ENCODE results near the gene METAP1D. TPM values are rescaled to one million over a fixed set of nuclear protein-coding genes. Genes with fewer than 3 reads are reported as not detected.
"Not testable (repeated sequence)": the region's sequence is repeated elsewhere in the genome, so short reads cannot be mapped to it uniquely, and the experiment has no call there.

METAP1D gene
- total RNA-seq, 2 experiments from 2014 or later = 5.3 to 6.0 TPM

GRCh38 chr2:172107690-172108586 is 108.2 kb downstream of the METAP1D start:
- ChIA-PET POLR2A (interaction anchor here (0.6 kb wide), 1 partner anchor 7 kb away, joined by 5 read pairs; no protein-coding TSS in a partner anchor), CTCF (interaction anchor here (0.8 to 7.3 kb wide), 6 partner anchors 9 to 509 kb away, joined by 3 to 108 read pairs (median 5); no protein-coding TSS in a partner anchor)
- intact Hi-C loops (cut with DNase I, micrococcal nuclease) = loop anchor here in 1 of 2 experiments (5.0 kb wide), 1 partner anchor 354 kb away; no protein-coding TSS in a partner anchor
- peaks cover 31% of the 10 kb centered on the region for H3K4me1 Mint-ChIP-seq
- peaks cover 61% of the 10 kb centered on the region for H3K27me3 Mint-ChIP-seq
- H3K27ac Mint-ChIP-seq = no peak overlapping the region
- no peaks in the 10 kb centered on the region for H3K36me3 Mint-ChIP-seq (ENCODE audit: low read depth)
- ATAC-seq (no peak), DNase-seq (peak; percentile 26)
- H3K9me3 Mint-ChIP-seq (ENCODE audit: low read depth) = no peaks in the 10 kb centered on the region
- no peak overlapping the region for H3K4me3 Mint-ChIP-seq

- no peak overlapping the region for H3K4me3 Mint-ChIP-seq
Observed at GRCh38 chr2:172108587-172108930, 108.8 kb downstream of the METAP1D start.

GRCh38 chr2:172109256-172109987 is 109.7 kb downstream of the METAP1D start:
- H3K36me3 Mint-ChIP-seq (ENCODE audit: low read depth) = no peaks in the 10 kb centered on the region
- ATAC-seq (no peak), DNase-seq (no peak)
- peaks cover 17% of the 10 kb centered on the region for H3K4me1 Mint-ChIP-seq
- peaks cover 52% of the 10 kb centered on the region for H3K27me3 Mint-ChIP-seq
- POLR2A ChIA-PET = no interaction called here
- no peak overlapping the region for H3K27ac Mint-ChIP-seq
- intact Hi-C loops (cut with DNase I, micrococcal nuclease) = loop anchor here in 1 of 2 experiments (5.0 kb wide), 1 partner anchor 353 kb away; no protein-coding TSS in a partner anchor
- CTCF ChIA-PET = interaction anchor here (1.0 to 6.3 kb wide), 4 partner anchors 17 to 398 kb away, joined by 3 to 27 read pairs (median 3); no protein-coding TSS in a partner anchor
- no peak overlapping the region for H3K4me3 Mint-ChIP-seq
- no peaks in the 10 kb centered on the region for H3K9me3 Mint-ChIP-seq (ENCODE audit: low read depth)

More at GRCh38 chr2:172108587-172108930, 108.8 kb downstream of the METAP1D start:
- ChIA-PET POLR2A (no interaction called here), CTCF (interaction anchor here (6.3 kb wide), 1 partner anchor 18 kb away, joined by 27 read pairs; no protein-coding TSS in a partner anchor)
- no peaks in the 10 kb centered on the region for H3K36me3 Mint-ChIP-seq (ENCODE audit: low read depth)
- DNase-seq = no peak
- H3K27me3 Mint-ChIP-seq = peaks cover 57% of the 10 kb centered on the region
- peaks cover 26% of the 10 kb centered on the region for H3K4me1 Mint-ChIP-seq
- no peak for ATAC-seq
- H3K27ac Mint-ChIP-seq = no peak overlapping the region
- H3K9me3 Mint-ChIP-seq (ENCODE audit: low read depth) = no peaks in the 10 kb centered on the region
- intact Hi-C loops (cut with DNase I, micrococcal nuclease) = loop anchor here in 1 of 2 experiments (5.0 kb wide), 1 partner anchor 354 kb away; no protein-coding TSS in a partner anchor

GRCh38 chr2:172109988-172110811 is 110.4 kb downstream of the METAP1D start:
- Mint-ChIP-seq H3K4me3 (no peak overlapping the region), H3K36me3 (ENCODE audit: low read depth) (no peaks in the 10 kb centered on the region), H3K4me1 (peaks cover 16% of the 10 kb centered on the region), H3K27ac (no peak overlapping the region), H3K27me3 (peaks cover 50% of the 10 kb centered on the region), H3K9me3 (ENCODE audit: low read depth) (no peaks in the 10 kb centered on the region)
- POLR2A ChIA-PET = no interaction called here
- CTCF ChIA-PET = interaction anchor here (1.0 to 1.1 kb wide), 3 partner anchors 17 to 398 kb away, joined by 3 read pairs; no protein-coding TSS in a partner anchor
- DNase-seq = no peak
- intact Hi-C loops (cut with DNase I, micrococcal nuclease) = loop anchor here in 1 of 2 experiments (5.0 kb wide), 1 partner anchor 352 kb away; no protein-coding TSS in a partner anchor
- ATAC-seq = no peak

- no peaks in the 10 kb centered on the region for H3K9me3 Mint-ChIP-seq (ENCODE audit: low read depth)
- ChIA-PET CTCF (interaction anchor here (0.5 to 2.1 kb wide), 12 partner anchors 9 to 1399 kb away, joined by 3 to 8 read pairs (median 4); partner anchors contain the start of gene DLX2), POLR2A (no interaction called here)
- DNase-seq (no peak), ATAC-seq (no peak)
- no peaks in the 10 kb centered on the region for H3K36me3 Mint-ChIP-seq (ENCODE audit: low read depth)
- H3K27me3 Mint-ChIP-seq = peaks cover 25% of the 10 kb centered on the region
- no peaks in the 10 kb centered on the region for H3K4me1 Mint-ChIP-seq
- H3K27ac Mint-ChIP-seq = no peak overlapping the region
- no peak overlapping the region for H3K4me3 Mint-ChIP-seq
- intact Hi-C loops (cut with DNase I, micrococcal nuclease) = no loop called here
Observed at GRCh38 chr2:172113617-172114016, 113.9 kb downstream of the METAP1D start.

- intact Hi-C loops (cut with DNase I, micrococcal nuclease); H3K9me3 Mint-ChIP-seq (ENCODE audit: low read depth); DNase-seq; H3K36me3 Mint-ChIP-seq (ENCODE audit: low read depth); POLR2A ChIA-PET; H3K4me1 Mint-ChIP-seq; H3K27ac Mint-ChIP-seq; H3K4me3 Mint-ChIP-seq; ATAC-seq: not testable (repeated sequence)
- H3K27me3 Mint-ChIP-seq = peaks cover 23% of the 10 kb centered on the region
- CTCF ChIA-PET = interaction anchor here (0.5 to 2.1 kb wide), 11 partner anchors 10 to 1400 kb away, joined by 3 to 8 read pairs (median 3); partner anchors contain the start of gene DLX2
Observed at GRCh38 chr2:172114176-172114575, 114.4 kb downstream of the METAP1D start.

- no peak for ATAC-seq
- POLR2A ChIA-PET = no interaction called here
- Mint-ChIP-seq H3K27me3 (peaks cover 19% of the 10 kb centered on the region), H3K27ac (no peak overlapping the region), H3K4me1 (no peaks in the 10 kb centered on the region), H3K36me3 (ENCODE audit: low read depth) (no peaks in the 10 kb centered on the region), H3K9me3 (ENCODE audit: low read depth) (no peaks in the 10 kb centered on the region), H3K4me3 (no peak overlapping the region)
- intact Hi-C loops (cut with DNase I, micrococcal nuclease) = no loop called here
- no peak for DNase-seq
- CTCF ChIA-PET = interaction anchor here (0.9 to 2.1 kb wide), 6 partner anchors 8 to 548 kb away, joined by 3 to 7 read pairs (median 3); no protein-coding TSS in a partner anchor
Observed at GRCh38 chr2:172114579-172114978, 114.8 kb downstream of the METAP1D start.

- intact Hi-C loops (cut with DNase I, micrococcal nuclease) = no loop called here
- H3K27me3 Mint-ChIP-seq = peaks cover 13% of the 10 kb centered on the region
- ATAC-seq (no peak), DNase-seq (no peak)
- POLR2A ChIA-PET = no interaction called here
- H3K9me3 Mint-ChIP-seq (ENCODE audit: low read depth) = no peaks in the 10 kb centered on the region
- CTCF ChIA-PET = interaction anchor here (0.6 to 2.0 kb wide), 6 partner anchors 10 to 549 kb away, joined by 3 to 6 read pairs (median 4); partner anchors contain the start of gene DLX1
- H3K4me1 Mint-ChIP-seq = no peaks in the 10 kb centered on the region
- H3K27ac Mint-ChIP-seq = no peak overlapping the region
- no peaks in the 10 kb centered on the region for H3K36me3 Mint-ChIP-seq (ENCODE audit: low read depth)
- H3K4me3 Mint-ChIP-seq = no peak overlapping the region
Observed at GRCh38 chr2:172116107-172116506, 116.4 kb downstream of the METAP1D start.

- Mint-ChIP-seq H3K4me3 (no peak overlapping the region), H3K27me3 (peaks cover 5% of the 10 kb centered on the region), H3K27ac (no peak overlapping the region), H3K36me3 (ENCODE audit: low read depth) (no peaks in the 10 kb centered on the region), H3K9me3 (ENCODE audit: low read depth) (no peaks in the 10 kb centered on the region), H3K4me1 (no peaks in the 10 kb centered on the region)
- ATAC-seq (no peak), DNase-seq (no peak)
- ChIA-PET CTCF (interaction anchor here (0.6 kb wide), 1 partner anchor 380 kb away, joined by 3 read pairs; no protein-coding TSS in a partner anchor), POLR2A (no interaction called here)
- intact Hi-C loops (cut with DNase I, micrococcal nuclease) = no loop called here
Observed at GRCh38 chr2:172119089-172119488, 119.3 kb downstream of the METAP1D start.

- no peaks in the 10 kb centered on the region for H3K4me1 Mint-ChIP-seq
- DNase-seq (no peak), ATAC-seq (no peak)
- no peak overlapping the region for H3K27ac Mint-ChIP-seq
- H3K36me3 Mint-ChIP-seq (ENCODE audit: low read depth) = no peaks in the 10 kb centered on the region
- H3K9me3 Mint-ChIP-seq (ENCODE audit: low read depth) = no peaks in the 10 kb centered on the region
- intact Hi-C loops (cut with DNase I, micrococcal nuclease) = no loop called here
- POLR2A ChIA-PET = no interaction called here
- no peak overlapping the region for H3K4me3 Mint-ChIP-seq
- CTCF ChIA-PET = interaction anchor here (0.6 to 0.7 kb wide), 2 partner anchors 14 to 27 kb away, joined by 3 to 4 read pairs; no protein-coding TSS in a partner anchor
- peaks cover 1% of the 10 kb centered on the region for H3K27me3 Mint-ChIP-seq
Observed at GRCh38 chr2:172120118-172120517, 120.4 kb downstream of the METAP1D start.
